Upper lobe of left lung (tissue), 6 donors: ENCODE results near the gene GMDS. TPM values are rescaled to one million over a fixed set of nuclear protein-coding genes. Genes with fewer than 3 reads are reported as not detected.

Source experiments
- ATAC-seq, 2 donors: fragments of 200-7000 bp; cut with Tn5 transposase; one replicate each; pipeline ENCODE4 v1.9.1; 2022; ENCODE audit warnings: mild to moderate bottlenecking in 2 of 2, moderate library complexity in 2 of 2; ENCODE audit not compliant: low FRiP score in 2 of 2
- DNase-seq, 2 donors: peaks; one replicate each; pipeline ENCODE4 v3.0.0-alpha.2; 2019 to 2020
- H3K27ac ChIP-seq, 4 donors: fragments of 200-600 bp; sonication (generic); one replicate each; pipeline ENCODE4 v1.5.1; 2016 to 2019
- H3K27me3 ChIP-seq, 4 donors: fragments of 200-600 bp; sonication (generic); one replicate each; pipeline ENCODE4 v1.5.1; 2017 to 2019
- H3K36me3 ChIP-seq, 4 donors: fragments of 200-600 bp; sonication (generic); one replicate each; pipeline ENCODE4 v1.5.1; 2016 to 2019
- H3K4me1 ChIP-seq, 4 donors: fragments of 200-600 bp; sonication (generic); one replicate each; pipeline ENCODE4 v1.5.1; 2018 to 2019
- H3K4me3 ChIP-seq, 4 donors: fragments of 200-600 bp; sonication (generic); one replicate each; pipeline ENCODE4 v1.5.1; 2017 to 2019; ENCODE audit warnings: mild to moderate bottlenecking in 2 of 4, moderate library complexity in 1 of 4
- H3K9me3 ChIP-seq, 4 donors: fragments of 200-600 bp; sonication (generic); one replicate each; pipeline ENCODE4 v1.5.1; 2018 to 2019
- CTCF ChIP-seq, 6 experiments: fragments of 450-650 bp in 4 of 6; fragments of 200-600 bp in 2 of 6; sonication (generic) in 2 of 6; IDR thresholded peaks; one replicate each; pipeline ENCODE4 v1.5.1; 2016 to 2019; ENCODE audit warnings: antibody characterized with exemption in 6 of 6
- EP300 ChIP-seq, 4 donors: sonication (generic); formaldehyde crosslinking; IDR thresholded peaks; one replicate each; pipeline ENCODE4 v1.5.1; 2017; ENCODE audit warnings: antibody characterized with exemption in 4 of 4, control low read depth in 2 of 4
- POLR2A ChIP-seq, 4 donors: fragments of 450-650 bp; IDR thresholded peaks; one replicate each; pipeline ENCODE4 v1.5.1; 2016 to 2017; ENCODE audit warnings: antibody characterized with exemption in 4 of 4, mild to moderate bottlenecking in 2 of 4
- POLR2AphosphoS5 ChIP-seq, 2 donors: sonication (generic); formaldehyde crosslinking; IDR thresholded peaks; one replicate each; pipeline ENCODE4 v1.5.1; 2017; ENCODE audit warnings: antibody characterized with exemption in 2 of 2
- WGBS, 2 donors: methylation state at CpG; one replicate each; pipeline ENCODE4 v1.1.5; 2017 to 2018; 5-methylcytosine and 5-hydroxymethylcytosine counted together
- total RNA-seq, 6 donors: library from RNA; depleted of rRNA in 4 of 6; stranded (reverse); fragments of >200 nt in 4 of 6; gene quantifications; one replicate each; pipeline versions ENCODE4 v1.1.0 to v1.2.1, GENCODE V29; 2016 to 2021
- donor health status: DM: no; HTN: no; CAD: no; lungs with moderate emphysema.
- donor health status: DM: no; HTN: yes; CAD: no; lungs with severe emphysema.

GMDS gene
- total RNA-seq, 6 donors from 2014 or later = 7.6 to 17.8 (median 14.1) TPM

- Histone ChIP-seq H3K27ac (no peak overlapping the region), H3K4me3 (no peak overlapping the region), H3K4me1 (no peaks in the 10 kb centered on the region), H3K27me3 (no peaks in the 10 kb centered on the region), H3K9me3 (no peaks in the 10 kb centered on the region), H3K36me3 (no peaks in the 10 kb centered on the region)
- WGBS, 2 donors = 62 to 68% methylated on average over 9 of the region's 9 CpGs
- no peak for ATAC-seq
- TF ChIP-seq POLR2AphosphoS5 (IDR thresholded peaks at IDR 0.05) = no peak
- no peak for TF ChIP-seq EP300 (IDR thresholded peaks at IDR 0.05)
- no peak for TF ChIP-seq POLR2A (IDR thresholded peaks at IDR 0.05)
- TF ChIP-seq CTCF (IDR thresholded peaks at IDR 0.05) = no peak
- no peak for DNase-seq
These were observed 341.5 kb downstream of the GMDS start for GRCh38 chr6:1903780-1904465.

- no peaks in the 10 kb centered on the region for H3K27me3 ChIP-seq
- ATAC-seq (no peak), DNase-seq (no peak)
- H3K9me3 ChIP-seq = no peaks in the 10 kb centered on the region
- no peak for TF ChIP-seq CTCF (IDR thresholded peaks at IDR 0.05)
- no peak for TF ChIP-seq POLR2A (IDR thresholded peaks at IDR 0.05)
- TF ChIP-seq POLR2AphosphoS5 (IDR thresholded peaks at IDR 0.05) = no peak
- TF ChIP-seq EP300 (IDR thresholded peaks at IDR 0.05) = no peak
- 85 to 87% methylated on average over 1 of the region's 1 CpG for WGBS, 2 donors
- no peak overlapping the region for H3K4me3 ChIP-seq
- no peaks in the 10 kb centered on the region for H3K36me3 ChIP-seq
- H3K4me1 ChIP-seq = no peaks in the 10 kb centered on the region
- no peak overlapping the region for H3K27ac ChIP-seq
These were observed 343.8 kb downstream of the GMDS start for GRCh38 chr6:1901556-1901955.

GRCh38 chr6:1896897-1897296 lies 348.5 kb downstream of the GMDS start:
- Histone ChIP-seq H3K27ac (no peak overlapping the region), H3K27me3 (no peaks in the 10 kb centered on the region), H3K9me3 (no peaks in the 10 kb centered on the region), H3K4me3 (no peak overlapping the region), H3K36me3 (no peaks in the 10 kb centered on the region), H3K4me1 (no peaks in the 10 kb centered on the region)
- ATAC-seq = no peak
- no peak for DNase-seq
- 95 to 96% methylated on average over 5 of the region's 5 CpGs for WGBS, 2 donors
- TF ChIP-seq EP300 (IDR thresholded peaks at IDR 0.05) (no peak), POLR2A (IDR thresholded peaks at IDR 0.05) (no peak), POLR2AphosphoS5 (IDR thresholded peaks at IDR 0.05) (no peak), CTCF (IDR thresholded peaks at IDR 0.05) (no peak)

- no peak overlapping the region for H3K4me3 ChIP-seq
- no peak overlapping the region for H3K27ac ChIP-seq
- H3K4me1 ChIP-seq = no peaks in the 10 kb centered on the region
- no peak for DNase-seq
- H3K36me3 ChIP-seq = no peaks in the 10 kb centered on the region
- no peaks in the 10 kb centered on the region for H3K27me3 ChIP-seq
- ATAC-seq = no peak
- TF ChIP-seq POLR2A (IDR thresholded peaks at IDR 0.05) = no peak
- TF ChIP-seq EP300 (IDR thresholded peaks at IDR 0.05) = no peak
- TF ChIP-seq POLR2AphosphoS5 (IDR thresholded peaks at IDR 0.05) = no peak
- TF ChIP-seq CTCF (IDR thresholded peaks at IDR 0.05) = no peak
- H3K9me3 ChIP-seq = no peaks in the 10 kb centered on the region
- 98 to 100% methylated on average over 3 of the region's 3 CpGs for WGBS, 2 donors
These were observed 349.7 kb downstream of the GMDS start for GRCh38 chr6:1895721-1896120.

- Histone ChIP-seq H3K36me3 (no peaks in the 10 kb centered on the region), H3K27ac (no peak overlapping the region), H3K27me3 (no peaks in the 10 kb centered on the region), H3K4me3 (no peak overlapping the region), H3K9me3 (no peaks in the 10 kb centered on the region), H3K4me1 (no peaks in the 10 kb centered on the region)
- 72 to 87% methylated on average over 6 of the region's 6 CpGs for WGBS, 2 donors
- no peak for DNase-seq
- TF ChIP-seq POLR2AphosphoS5 (IDR thresholded peaks at IDR 0.05) = no peak
- no peak for TF ChIP-seq EP300 (IDR thresholded peaks at IDR 0.05)
- TF ChIP-seq POLR2A (IDR thresholded peaks at IDR 0.05) = no peak
- no peak for TF ChIP-seq CTCF (IDR thresholded peaks at IDR 0.05)
- no peak for ATAC-seq
These were observed 350.5 kb downstream of the GMDS start for GRCh38 chr6:1894954-1895353.
